ENCODE measurements around the gene TP53TG3D.
"Not testable (repeated sequence)": the region's sequence is repeated elsewhere in the genome, so short reads cannot be mapped to it uniquely, and the experiment has no call there.

Gene TP53TG3D

GRCh38 chr16:32252986-32253385 is at the start of gene TP53TG3D:
TP53TG3D (plus strand) TSS chr16:32253286; CDS start chr16:32253354, 68 bp downstream.
- H3K4me3 ChIP-seq (ENCODE audit: low read depth, low read length); DNase-seq (ENCODE audit: low read depth): not testable (repeated sequence)

- not testable (repeated sequence) for H3K4me3 ChIP-seq (ENCODE audit: low read depth, low read length); DNase-seq (ENCODE audit: low read depth)
These were observed 421 bp downstream of the TP53TG3D start for GRCh38 chr16:32253507-32253906.

GRCh38 chr16:32261526-32261925 is 8.4 kb downstream of the TP53TG3D start:
- not testable (repeated sequence) for H3K4me3 ChIP-seq (ENCODE audit: low read depth, low read length); DNase-seq (ENCODE audit: low read depth)

- DNase-seq (ENCODE audit: low read depth); H3K4me3 ChIP-seq (ENCODE audit: low read depth, low read length): not testable (repeated sequence)
These were observed 10.5 kb downstream of the TP53TG3D start for GRCh38 chr16:32263552-32263951.

- H3K4me3 ChIP-seq (ENCODE audit: low read depth, low read length); DNase-seq (ENCODE audit: low read depth): not testable (repeated sequence)
These were observed 28.8 kb downstream of the TP53TG3D start for GRCh38 chr16:32281910-32282309.

- not testable (repeated sequence) for DNase-seq (ENCODE audit: low read depth); H3K4me3 ChIP-seq (ENCODE audit: low read depth, low read length)
These were observed 29.9 kb downstream of the TP53TG3D start for GRCh38 chr16:32283024-32283423.

- not testable (repeated sequence) for DNase-seq (ENCODE audit: low read depth); H3K4me3 ChIP-seq (ENCODE audit: low read depth, low read length)
These were observed 30.9 kb downstream of the TP53TG3D start for GRCh38 chr16:32283917-32284495.

- DNase-seq (ENCODE audit: low read depth); H3K4me3 ChIP-seq (ENCODE audit: low read depth, low read length): not testable (repeated sequence)
These were observed 32.0 kb downstream of the TP53TG3D start for GRCh38 chr16:32284800-32285796.

- DNase-seq (ENCODE audit: low read depth); H3K4me3 ChIP-seq (ENCODE audit: low read depth, low read length): not testable (repeated sequence)
These were observed 33.1 kb downstream of the TP53TG3D start for GRCh38 chr16:32286193-32286592.

GRCh38 chr16:32287743-32288142 is 34.7 kb downstream of the TP53TG3D start:
- not testable (repeated sequence) for H3K4me3 ChIP-seq (ENCODE audit: low read depth, low read length); DNase-seq (ENCODE audit: low read depth)

GRCh38 chr16:32289197-32289596 is 36.1 kb downstream of the TP53TG3D start:
- DNase-seq (ENCODE audit: low read depth); H3K4me3 ChIP-seq (ENCODE audit: low read depth, low read length): not testable (repeated sequence)

- not testable (repeated sequence) for H3K4me3 ChIP-seq (ENCODE audit: low read depth, low read length); DNase-seq (ENCODE audit: low read depth)
These were observed 49.7 kb downstream of the TP53TG3D start for GRCh38 chr16:32302776-32303175.
